Activated T-cell treated with anti-CD3 and anti-CD28 coated beads, Interleukin-2, amount 50 U/mL, for 72 hours (primary cell): ENCODE data around the gene GRPEL2. TPM values are rescaled to one million over a fixed set of nuclear protein-coding genes. Genes with fewer than 3 reads are reported as not detected.
A peak's percentile ranks its signal among the peaks of the same experiment; 100 is the strongest.

Source experiments
- ATAC-seq, 2 donors: fragments of 150-1000 bp; cut with Tn5 transposase; replicated peaks in 1 of 2; 2 replicates each; pipeline ENCODE4 v1.10.0; 2021; ENCODE audit warnings: moderate library complexity in 2 of 2, mild to moderate bottlenecking in 1 of 2
- DNase-seq, 2 donors: peaks; one replicate each; pipeline ENCODE4 v3.0.0; 2021 to 2022; ENCODE audit warnings: mixed read lengths in 1 of 2
- H3K27ac Mint-ChIP-seq: one replicate; pipeline ENCODE4 v1.8.0; 2022; ENCODE audit warnings: mild to moderate bottlenecking, moderate library complexity, mixed read lengths
- H3K27me3 Mint-ChIP-seq: one replicate; pipeline ENCODE4 v1.8.0; 2022; ENCODE audit warnings: low read depth, mixed read lengths
- H3K36me3 Mint-ChIP-seq, 2 donors: one replicate each; pipeline ENCODE4 v1.8.0; 2022; ENCODE audit warnings: mixed read lengths in 2 of 2, mild to moderate bottlenecking in 1 of 2; ENCODE audit not compliant: insufficient read depth in 2 of 2
- H3K4me1 Mint-ChIP-seq: one replicate; pipeline ENCODE4 v1.8.0; 2022; ENCODE audit warnings: low read depth, mixed read lengths
- H3K4me3 Mint-ChIP-seq, 2 donors: one replicate each; pipeline ENCODE4 v1.8.0; 2022; ENCODE audit warnings: mild to moderate bottlenecking in 2 of 2, mixed read lengths in 2 of 2, moderate library complexity in 2 of 2
- H3K9me3 Mint-ChIP-seq, 2 donors: one replicate each; pipeline ENCODE4 v1.8.0; 2022; ENCODE audit warnings: mixed read lengths in 2 of 2
- total RNA-seq, 2 donors: library from RNA; stranded (reverse); gene quantifications; one replicate each; pipeline ENCODE4 v1.2.3, GENCODE V29; 2022

GRPEL2 gene
- total RNA-seq, 2 donors from 2014 or later, result 39.6 to 42.7 TPM

DNA sequence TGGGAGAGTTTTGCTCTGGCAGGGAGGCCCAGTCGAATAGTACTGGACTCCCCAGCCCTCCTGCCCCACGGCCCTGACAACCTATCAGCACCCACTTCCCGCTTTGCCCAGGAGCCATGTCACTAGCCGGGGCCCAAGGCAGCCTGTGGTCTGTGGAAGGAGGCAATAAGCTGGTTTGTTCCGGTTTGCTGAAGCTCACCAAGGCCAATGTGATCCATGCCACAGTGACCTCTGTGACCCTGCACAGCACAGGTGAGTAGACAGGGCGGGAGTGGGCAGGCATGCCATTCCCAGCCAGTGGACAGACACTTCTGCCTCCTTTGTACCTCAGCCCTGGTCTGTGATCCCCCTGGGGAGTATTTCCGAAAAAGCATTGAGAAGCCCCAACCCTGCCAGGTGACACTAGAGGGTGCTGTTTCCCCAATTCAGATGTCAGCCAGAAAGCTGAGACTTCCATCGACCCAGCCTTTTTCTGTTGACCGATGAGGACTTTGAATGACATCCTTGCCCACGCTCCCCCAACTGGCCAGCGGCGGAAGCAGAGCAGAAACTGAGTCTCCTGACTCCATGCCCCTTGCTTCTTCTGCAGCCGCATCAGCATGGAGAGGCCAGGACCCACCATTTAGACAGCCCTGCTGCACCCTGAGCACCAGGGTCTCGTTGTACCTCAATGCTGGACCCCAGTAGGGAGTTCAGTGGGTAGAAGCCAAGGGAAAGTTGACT lies 22.1 kb downstream of the GRPEL2 start:
- no peaks in the 10 kb centered on the region for H3K27me3 Mint-ChIP-seq
- ATAC-seq, result peak; percentile 58 to 61
- no peaks in the 10 kb centered on the region for H3K9me3 Mint-ChIP-seq
- peak; percentile 58 for DNase-seq
- H3K4me1 Mint-ChIP-seq, result no peaks in the 10 kb centered on the region
- no peak overlapping the region for H3K4me3 Mint-ChIP-seq
- no peaks in the 10 kb centered on the region for H3K36me3 Mint-ChIP-seq
- no peak overlapping the region for H3K27ac Mint-ChIP-seq

- no peaks in the 10 kb centered on the region for H3K36me3 Mint-ChIP-seq
- no peak for ATAC-seq
- H3K4me3 Mint-ChIP-seq, result no peak overlapping the region
- no peaks in the 10 kb centered on the region for H3K4me1 Mint-ChIP-seq
- no peak overlapping the region for H3K27ac Mint-ChIP-seq
- no peaks in the 10 kb centered on the region for H3K27me3 Mint-ChIP-seq
- DNase-seq, result no peak
- no peaks in the 10 kb centered on the region for H3K9me3 Mint-ChIP-seq
These were observed 22.8 kb downstream of the GRPEL2 start for GRCh38 chr5:149367972-149368645.

DNA sequence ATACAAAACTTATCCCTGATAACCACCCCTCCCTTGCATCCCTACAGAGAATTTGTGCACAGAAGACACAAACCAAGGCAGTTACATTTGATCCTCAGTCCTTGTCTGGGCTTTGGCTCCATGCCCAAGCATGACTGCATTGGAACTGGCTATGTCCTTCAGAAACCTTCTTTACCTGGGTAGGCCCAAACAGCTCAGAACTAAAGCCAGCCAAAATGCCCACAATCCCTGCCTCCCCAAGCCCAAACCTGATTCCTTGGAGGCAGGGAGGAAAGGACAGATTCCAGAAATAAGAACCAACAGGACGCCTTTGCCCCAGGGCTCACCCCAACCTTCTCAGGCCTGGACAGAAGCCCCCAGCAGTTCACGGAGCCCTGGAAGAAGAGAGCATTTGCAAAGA lies 25.6 kb downstream of the GRPEL2 start:
- no peak for DNase-seq
- Mint-ChIP-seq H3K27me3 (no peaks in the 10 kb centered on the region), H3K4me3 (no peak overlapping the region), H3K9me3 (no peaks in the 10 kb centered on the region), H3K4me1 (no peaks in the 10 kb centered on the region), H3K36me3 (no peaks in the 10 kb centered on the region), H3K27ac (no peak overlapping the region)
- ATAC-seq, result no peak

- no peaks in the 10 kb centered on the region for H3K4me1 Mint-ChIP-seq
- no peaks in the 10 kb centered on the region for H3K36me3 Mint-ChIP-seq
- ATAC-seq (peak; percentile 87), DNase-seq (peak; percentile 72 to 74)
- H3K27me3 Mint-ChIP-seq, result no peaks in the 10 kb centered on the region
- no peaks in the 10 kb centered on the region for H3K9me3 Mint-ChIP-seq
- H3K4me3 Mint-ChIP-seq, result no peak overlapping the region
- H3K27ac Mint-ChIP-seq, result no peak overlapping the region
These were observed 26.1 kb downstream of the GRPEL2 start for GRCh38 chr5:149371296-149371962.

GRCh38 chr5:149372076-149372795 lies 26.9 kb downstream of the GRPEL2 start:
- DNase-seq (no peak), ATAC-seq (no peak)
- Mint-ChIP-seq H3K36me3 (no peaks in the 10 kb centered on the region), H3K4me1 (no peaks in the 10 kb centered on the region), H3K4me3 (no peak overlapping the region), H3K27me3 (no peaks in the 10 kb centered on the region), H3K27ac (no peak overlapping the region), H3K9me3 (no peaks in the 10 kb centered on the region)

DNA sequence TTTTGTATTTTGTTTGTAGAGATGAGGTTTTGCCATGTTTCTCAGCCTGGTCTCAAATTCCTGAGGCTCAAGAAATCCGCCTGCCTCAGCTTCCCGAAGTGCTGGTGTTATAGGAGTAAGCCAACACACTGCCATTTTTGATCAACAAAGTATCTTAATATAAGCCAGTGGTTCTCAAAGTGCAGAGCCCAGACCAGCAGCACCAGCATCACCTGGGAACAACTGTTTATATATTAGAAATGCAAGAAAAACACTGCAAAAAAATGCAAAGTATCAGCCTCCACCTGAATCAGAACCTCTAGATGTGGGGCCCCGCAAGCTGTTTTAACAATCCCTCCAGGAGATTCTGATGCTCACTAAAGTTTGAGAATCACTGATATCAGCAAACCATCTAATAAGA lies 27.6 kb downstream of the GRPEL2 start:
- Mint-ChIP-seq H3K27me3 (no peaks in the 10 kb centered on the region), H3K36me3 (no peaks in the 10 kb centered on the region)
- ATAC-seq, result no peak

DNA sequence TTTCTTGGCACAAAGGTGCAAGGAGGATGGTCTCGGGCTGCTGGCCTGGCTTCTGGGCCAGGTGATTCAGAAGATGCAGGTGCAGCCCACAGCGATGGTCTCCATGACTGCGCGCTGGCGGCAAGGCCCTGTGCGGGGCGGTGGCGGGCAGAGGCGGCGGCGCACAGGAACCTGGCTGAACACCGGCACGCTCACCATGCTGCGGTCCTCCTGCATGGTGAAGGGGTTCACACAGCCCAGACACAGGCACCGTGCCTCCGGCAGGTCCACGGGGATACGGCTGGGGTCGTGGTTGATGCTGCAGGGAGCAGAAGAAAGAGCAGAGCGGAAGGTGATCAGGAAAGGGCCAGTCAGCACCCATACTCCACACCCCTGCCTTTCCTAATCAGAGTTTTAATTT lies 29.0 kb downstream of the GRPEL2 start:
- ATAC-seq (no peak), DNase-seq (no peak)
- no peak overlapping the region for H3K27ac Mint-ChIP-seq
- H3K4me1 Mint-ChIP-seq, result no peaks in the 10 kb centered on the region
- no peaks in the 10 kb centered on the region for H3K36me3 Mint-ChIP-seq
- no peaks in the 10 kb centered on the region for H3K27me3 Mint-ChIP-seq
- H3K4me3 Mint-ChIP-seq, result no peak overlapping the region
- H3K9me3 Mint-ChIP-seq, result no peaks in the 10 kb centered on the region

More for the DNA sequence above, 27.6 kb downstream of the GRPEL2 start:
- DNase-seq, result no peak
- H3K4me3 Mint-ChIP-seq, result no peak overlapping the region
- no peak overlapping the region for H3K27ac Mint-ChIP-seq
- H3K9me3 Mint-ChIP-seq, result no peaks in the 10 kb centered on the region
- H3K4me1 Mint-ChIP-seq, result no peaks in the 10 kb centered on the region

GRCh38 chr5:149374801-149375200 lies 29.5 kb downstream of the GRPEL2 start:
- H3K4me1 Mint-ChIP-seq, result no peaks in the 10 kb centered on the region
- no peaks in the 10 kb centered on the region for H3K36me3 Mint-ChIP-seq
- ATAC-seq (no peak), DNase-seq (no peak)
- H3K9me3 Mint-ChIP-seq, result no peaks in the 10 kb centered on the region
- H3K27ac Mint-ChIP-seq, result no peak overlapping the region
- H3K4me3 Mint-ChIP-seq, result no peak overlapping the region
- H3K27me3 Mint-ChIP-seq, result no peaks in the 10 kb centered on the region

DNA sequence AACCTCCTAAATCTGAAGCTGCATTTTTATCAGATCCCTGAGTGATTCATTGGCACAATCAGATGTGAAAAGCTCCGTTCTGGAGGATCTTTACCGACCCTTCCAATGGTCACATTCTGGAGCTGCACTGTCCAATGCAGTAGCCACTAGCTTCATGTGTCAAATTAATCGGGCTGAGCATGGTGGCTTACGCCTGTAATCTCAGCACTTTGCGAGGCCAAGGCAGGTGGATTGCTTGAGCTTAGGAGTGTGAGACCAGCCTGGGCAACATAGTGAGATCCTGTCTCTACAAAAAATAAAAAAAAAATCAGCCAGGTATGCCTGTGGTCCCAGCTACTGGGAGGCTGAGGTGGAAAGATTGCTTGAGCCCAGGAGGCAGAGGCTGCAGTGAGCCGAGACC lies 30.1 kb downstream of the GRPEL2 start:
- no peaks in the 10 kb centered on the region for H3K9me3 Mint-ChIP-seq
- H3K27ac Mint-ChIP-seq, result no peak overlapping the region
- DNase-seq (no peak), ATAC-seq (no peak)
- no peak overlapping the region for H3K4me3 Mint-ChIP-seq
- H3K36me3 Mint-ChIP-seq, result no peaks in the 10 kb centered on the region
- H3K27me3 Mint-ChIP-seq, result no peaks in the 10 kb centered on the region
- H3K4me1 Mint-ChIP-seq, result no peaks in the 10 kb centered on the region

DNA sequence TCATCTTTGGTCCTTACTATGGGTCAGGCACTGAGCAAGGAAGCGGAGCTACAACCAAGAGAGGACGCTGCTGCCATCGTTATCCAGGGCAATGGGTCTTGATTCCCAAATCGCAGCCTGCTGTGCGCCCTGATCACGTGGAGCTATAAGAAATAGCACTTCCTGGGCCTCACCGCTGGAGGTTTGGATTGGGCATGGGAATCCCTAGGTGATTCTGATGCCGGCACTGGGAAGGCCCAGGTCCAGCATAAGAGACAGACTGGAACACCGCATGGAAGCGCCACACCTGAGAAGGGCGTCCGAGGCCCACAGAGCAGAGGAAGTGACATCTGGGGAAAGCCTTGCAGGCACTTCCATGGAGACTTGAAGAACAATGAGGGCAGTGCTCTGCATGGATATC lies 30.8 kb downstream of the GRPEL2 start:
- ATAC-seq (no peak), DNase-seq (no peak)

GRCh38 chr5:149376711-149377447 lies 31.6 kb downstream of the GRPEL2 start:
- no peaks in the 10 kb centered on the region for H3K9me3 Mint-ChIP-seq
- no peak for ATAC-seq
- no peak overlapping the region for H3K27ac Mint-ChIP-seq
- H3K36me3 Mint-ChIP-seq, result no peaks in the 10 kb centered on the region
- DNase-seq, result no peak
- H3K27me3 Mint-ChIP-seq, result no peaks in the 10 kb centered on the region
- no peak overlapping the region for H3K4me3 Mint-ChIP-seq
- no peaks in the 10 kb centered on the region for H3K4me1 Mint-ChIP-seq

More for the DNA sequence above, 30.8 kb downstream of the GRPEL2 start:
- Mint-ChIP-seq H3K4me3 (no peak overlapping the region), H3K36me3 (no peaks in the 10 kb centered on the region), H3K27me3 (no peaks in the 10 kb centered on the region), H3K27ac (no peak overlapping the region), H3K9me3 (no peaks in the 10 kb centered on the region), H3K4me1 (no peaks in the 10 kb centered on the region)

DNA sequence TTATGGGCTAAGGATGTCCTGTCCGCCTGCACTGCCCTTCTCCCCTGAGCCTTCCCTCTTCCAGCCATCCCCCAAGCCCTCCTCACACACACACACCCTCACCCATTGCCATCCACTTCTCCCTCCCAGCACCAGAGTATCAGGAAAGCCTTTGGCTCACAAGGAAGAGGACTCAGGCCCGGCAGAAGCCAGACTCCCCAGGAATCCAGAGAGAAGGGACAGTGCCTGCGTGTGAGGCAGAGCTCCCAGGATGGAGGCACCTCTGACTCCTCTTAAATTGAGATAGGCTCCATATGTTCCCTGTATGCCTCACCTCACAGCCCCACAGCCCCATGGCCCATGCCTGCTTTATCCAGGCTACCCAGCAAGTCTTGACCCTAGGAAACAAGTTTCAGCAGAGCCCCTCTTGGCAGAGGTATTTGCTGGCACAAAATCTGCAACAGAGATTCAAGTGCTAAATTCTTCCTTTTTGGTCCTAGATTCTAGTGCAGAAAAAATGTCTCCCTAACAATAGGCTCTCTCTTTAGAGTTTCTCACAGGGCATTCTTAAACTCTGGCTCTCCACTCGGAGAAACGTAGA lies 33.0 kb downstream of the GRPEL2 start:
- Mint-ChIP-seq H3K27ac (no peak overlapping the region), H3K4me1 (no peaks in the 10 kb centered on the region), H3K9me3 (no peaks in the 10 kb centered on the region), H3K36me3 (no peaks in the 10 kb centered on the region), H3K4me3 (no peak overlapping the region), H3K27me3 (no peaks in the 10 kb centered on the region)
- ATAC-seq (no peak), DNase-seq (no peak)
